ENCODE measurements around the gene LIPC. TPM values are rescaled to one million over a fixed set of nuclear protein-coding genes. Genes with fewer than 3 reads are reported as not detected.

Gene LIPC
- total RNA-seq, 3 donors from 2014 or later, result 2.3 to 9.3 (median 3.4) TPM

- no peaks in the 10 kb centered on the region for H3K36me3 ChIP-seq (ENCODE audit: low read depth)
- DNase-seq (no peak), ATAC-seq (no peak)
- peaks cover 14% of the 10 kb centered on the region for H3K4me1 ChIP-seq (ENCODE audit: low read depth)
- no peaks in the 10 kb centered on the region for H3K9me3 ChIP-seq
- no peak overlapping the region for H3K4me3 ChIP-seq
- no peak for TF ChIP-seq CTCF (IDR thresholded peaks at IDR 0.05)
- intact Hi-C loops (cut with DNase I, micrococcal nuclease), result no loop called here
Observed at GRCh38 chr15:58453931-58454793, 22.4 kb downstream of the LIPC start.

- no peaks in the 10 kb centered on the region for H3K9me3 ChIP-seq
- no peak for ATAC-seq
- intact Hi-C loops (cut with DNase I, micrococcal nuclease), result no loop called here
- no peaks in the 10 kb centered on the region for H3K36me3 ChIP-seq (ENCODE audit: low read depth)
- H3K4me1 ChIP-seq (ENCODE audit: low read depth), result peaks cover 22% of the 10 kb centered on the region
- no peak for TF ChIP-seq CTCF (IDR thresholded peaks at IDR 0.05)
- DNase-seq, result no peak
- no peak overlapping the region for H3K4me3 ChIP-seq
Observed at GRCh38 chr15:58454950-58455401, 23.2 kb downstream of the LIPC start.

- ATAC-seq, result peak; percentile 2
Observed at GRCh38 chr15:58457466-58457965, 25.7 kb downstream of the LIPC start.

GRCh38 chr15:58458076-58458475 is 26.3 kb downstream of the LIPC start:
- intact Hi-C loops (cut with DNase I, micrococcal nuclease), result no loop called here
- H3K9me3 ChIP-seq, result no peaks in the 10 kb centered on the region
- no peak overlapping the region for H3K4me3 ChIP-seq
- DNase-seq, result peak in 1 of 3 donors; percentile 64
- H3K4me1 ChIP-seq (ENCODE audit: low read depth), result peaks cover 37% of the 10 kb centered on the region
- no peak for TF ChIP-seq CTCF (IDR thresholded peaks at IDR 0.05)
- no peaks in the 10 kb centered on the region for H3K36me3 ChIP-seq (ENCODE audit: low read depth)
- peak; percentile 39 for ATAC-seq

More at GRCh38 chr15:58457466-58457965, 25.7 kb downstream of the LIPC start:
- intact Hi-C loops (cut with DNase I, micrococcal nuclease), result no loop called here
- H3K4me3 ChIP-seq, result no peak overlapping the region
- no peaks in the 10 kb centered on the region for H3K9me3 ChIP-seq
- DNase-seq, result no peak
- peaks cover 32% of the 10 kb centered on the region for H3K4me1 ChIP-seq (ENCODE audit: low read depth)
- H3K36me3 ChIP-seq (ENCODE audit: low read depth), result no peaks in the 10 kb centered on the region
- no peak for TF ChIP-seq CTCF (IDR thresholded peaks at IDR 0.05)

GRCh38 chr15:58459045-58459444 is 27.3 kb downstream of the LIPC start:
- no peak overlapping the region for H3K4me3 ChIP-seq
- peaks cover 37% of the 10 kb centered on the region for H3K4me1 ChIP-seq (ENCODE audit: low read depth)
- no peaks in the 10 kb centered on the region for H3K9me3 ChIP-seq
- H3K36me3 ChIP-seq (ENCODE audit: low read depth), result no peaks in the 10 kb centered on the region
- no peak for TF ChIP-seq CTCF (IDR thresholded peaks at IDR 0.05)
- intact Hi-C loops (cut with DNase I, micrococcal nuclease), result no loop called here
- DNase-seq, result no peak
- ATAC-seq, result no peak
